Measurements from ENCODE around the gene PARD3B. TPM values are rescaled to one million over a fixed set of nuclear protein-coding genes. Genes with fewer than 3 reads are reported as not detected.

PARD3B gene
- total and polyA plus RNA-seq, 2 of the 4 experiments (the other 2 are of a cell fraction) = 3.3 to 15.6 TPM

DNA sequence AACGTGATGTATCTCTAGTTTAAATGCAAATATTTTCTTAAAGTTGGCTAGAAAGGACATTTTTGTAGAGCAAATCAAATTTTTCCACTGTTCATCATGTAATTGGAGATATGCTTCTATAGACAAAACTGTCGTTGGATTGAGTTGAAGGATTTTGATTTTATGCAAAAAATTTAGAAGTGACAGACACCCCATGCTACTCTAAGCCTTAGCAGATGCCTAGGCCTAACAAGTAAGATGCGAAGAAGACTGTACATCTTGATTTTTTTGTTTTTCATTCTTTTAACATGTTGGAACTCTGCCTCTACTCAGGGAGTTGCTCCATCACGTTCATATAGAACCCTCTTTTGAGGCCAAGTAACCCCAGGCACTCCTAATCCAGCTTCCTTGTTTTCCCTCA lies 331.0 kb downstream of the PARD3B start:
- no CpG with 5 or more reads among the region's 4 CpGs for WGBS, 2 experiments (ENCODE audit: extremely low coverage in 2 of 2, insufficient read length in 1 of 2)
- no peak overlapping the region for H2BK5ac ChIP-seq (ENCODE audit: low read depth, low read length, poor library complexity, severe bottlenecking)
- BruUV-seq (replicated peaks) = no TSS peak

More for the DNA sequence above, 331.0 kb downstream of the PARD3B start:
- H4K5ac ChIP-seq (ENCODE audit: low read depth, low read length) = no peak overlapping the region
- no peak overlapping the region for H4K91ac ChIP-seq (ENCODE audit: insufficient read depth, low read depth, low read length)
- H2AFZ ChIP-seq (replicated peaks; ENCODE audit: low read length, poor library complexity) = no peak overlapping the region
- H2AK5ac ChIP-seq (ENCODE audit: low read depth, low read length) = no peak overlapping the region
- no peak overlapping the region for H3K4me2 ChIP-seq (ENCODE audit: low read depth, low read length)
- peaks cover 11% of the 10 kb centered on the region in 2 experiments; a peak in 2 of 4 replicates for H3K79me1 ChIP-seq (ENCODE audit: low read depth in 1 of 2, low read length in 2 of 2)
- ChIA-PET POLR2A (ENCODE audit: unreplicated experiment) (no interaction called here), CTCF (interaction anchor here (0.6 kb wide), 1 partner anchor 247 kb away, joined by 3 read pairs; no protein-coding TSS in a partner anchor)
- no peaks in the 10 kb centered on the region for H4K20me1 ChIP-seq (ENCODE audit: insufficient read depth, low read length)
- no peak overlapping the region for H4K8ac ChIP-seq (ENCODE audit: low read depth in 2 of 2, low read length in 2 of 2)
- no peak overlapping the region for H2BK120ac ChIP-seq (ENCODE audit: low read depth, low read length)
- in situ Hi-C loops (cut with MboI; ENCODE audit: low sequenced_read_pairs) (no loop called here), dilution Hi-C loops (cut with HindIII; ENCODE audit: low sequenced_read_pairs, unreplicated experiment) (no loop called here), intact Hi-C loops (cut with micrococcal nuclease) (no loop called here)
- no peak overlapping the region for H2BK20ac ChIP-seq (ENCODE audit: low read depth, low read length)
- H3K9me1 ChIP-seq (ENCODE audit: insufficient read depth, low read length) = no peaks in the 10 kb centered on the region
- H3K56ac ChIP-seq (ENCODE audit: extremely low read depth, insufficient read depth, low read length) = no peak overlapping the region
- no peak overlapping the region for H3K4ac ChIP-seq (ENCODE audit: low read depth, low read length)
- no peaks in the 10 kb centered on the region for H3K36me3 ChIP-seq (ENCODE audit: control insufficient read depth, insufficient read depth, low read length)
- H3K4me3 ChIP-seq (ENCODE audit: insufficient read depth, low read depth, low read length) = no peak overlapping the region
- H3K23ac ChIP-seq (ENCODE audit: low read depth, low read length) = no peak overlapping the region
- ATAC-seq (ENCODE audit: low read depth) = no peak
- H3K9me3 ChIP-seq (ENCODE audit: control insufficient read depth, insufficient read depth, low read length) = no peaks in the 10 kb centered on the region
- H3K9ac ChIP-seq (ENCODE audit: low read depth, low read length) = no peak overlapping the region
- TF ChIP-seq MXI1 (IDR thresholded peaks at IDR 0.05; ENCODE audit: borderline replicate concordance, low read depth, low read length) = no peak
- TF ChIP-seq, protein P1, sequence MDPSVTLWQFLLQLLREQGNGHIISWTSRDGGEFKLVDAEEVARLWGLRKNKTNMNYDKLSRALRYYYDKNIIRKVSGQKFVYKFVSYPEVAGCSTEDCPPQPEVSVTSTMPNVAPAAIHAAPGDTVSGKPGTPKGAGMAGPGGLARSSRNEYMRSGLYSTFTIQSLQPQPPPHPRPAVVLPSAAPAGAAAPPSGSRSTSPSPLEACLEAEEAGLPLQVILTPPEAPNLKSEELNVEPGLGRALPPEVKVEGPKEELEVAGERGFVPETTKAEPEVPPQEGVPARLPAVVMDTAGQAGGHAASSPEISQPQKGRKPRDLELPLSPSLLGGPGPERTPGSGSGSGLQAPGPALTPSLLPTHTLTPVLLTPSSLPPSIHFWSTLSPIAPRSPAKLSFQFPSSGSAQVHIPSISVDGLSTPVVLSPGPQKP (IDR thresholded peaks at IDR 0.05; ENCODE audit: borderline replicate concordance, low read depth, low read length) = no peak
- no peak for TF ChIP-seq BHLHE40 (IDR thresholded peaks at IDR 0.05; ENCODE audit: low read depth, low read length)
- TF ChIP-seq FOS (IDR thresholded peaks at IDR 0.05; ENCODE audit: low read depth, low read length) = no peak
- H2BK15ac ChIP-seq (ENCODE audit: low read depth, low read length) = no peak overlapping the region
- H2AK9ac ChIP-seq (replicated peaks; ENCODE audit: low read depth, low read length, poor library complexity) = no peak overlapping the region
- no peak overlapping the region for H3K18ac ChIP-seq (ENCODE audit: low read depth, low read length)
- H3K14ac ChIP-seq (replicated peaks; ENCODE audit: low read depth, low read length) = no peak overlapping the region
- no peaks in the 10 kb centered on the region for H3K4me1 ChIP-seq (ENCODE audit: control insufficient read depth, insufficient read depth, low read length)
- no peak for DNase-seq
- no peaks in the 10 kb centered on the region for H3K27me3 ChIP-seq (ENCODE audit: control insufficient read depth, insufficient read depth, low read length)
- H3K27ac ChIP-seq (ENCODE audit: insufficient read depth, low read length) = no peak overlapping the region
